Chondrocyte (in vitro differentiated cells): ENCODE results near the gene ADGRA1. TPM values are rescaled to one million over a fixed set of nuclear protein-coding genes. Genes with fewer than 3 reads are reported as not detected.

Source experiments
- DNase-seq: peaks from one replicate; pipeline ENCODE4 v3.0.0; 2021; ENCODE audit warnings: mixed read lengths, low spot score
- H3K27ac Mint-ChIP-seq: one replicate; pipeline ENCODE4 v1.8.0; 2021; ENCODE audit warnings: mild to moderate bottlenecking, moderate library complexity, mixed read lengths; ENCODE audit not compliant: unreplicated experiment
- H3K27me3 Mint-ChIP-seq: 2 replicates; pipeline ENCODE4 v1.8.0; 2021; ENCODE audit warnings: low read depth, mixed read lengths
- H3K36me3 Mint-ChIP-seq: 2 replicates; pipeline ENCODE4 v1.8.0; 2021; ENCODE audit warnings: low read depth, mixed read lengths
- H3K4me1 Mint-ChIP-seq: 2 replicates; pipeline ENCODE4 v1.8.0; 2021; ENCODE audit warnings: low read depth, mild to moderate bottlenecking, mixed read lengths
- H3K4me3 Mint-ChIP-seq: one replicate; pipeline ENCODE4 v1.8.0; 2021; ENCODE audit warnings: mild to moderate bottlenecking, moderate library complexity, mixed read lengths; ENCODE audit not compliant: unreplicated experiment
- H3K9me3 Mint-ChIP-seq: 2 replicates; pipeline ENCODE4 v1.8.0; 2021; ENCODE audit warnings: low read depth, mixed read lengths
- total RNA-seq: library from RNA; stranded (reverse); gene quantifications from 3 replicates; pipeline ENCODE4 v1.2.1, GENCODE V29; 2021
- TF ChIP-seq, protein P1 (sequence below): fragments of 200-600 bp; sonication (generic); IDR thresholded peaks from 2 replicates; pipeline ENCODE4 v1.5.0; 2021; ENCODE audit warnings: antibody characterized with exemption, mild to moderate bottlenecking, moderate library complexity

Gene ADGRA1
- total RNA-seq, 1 donor from 2014 or later, result not detected

DNA sequence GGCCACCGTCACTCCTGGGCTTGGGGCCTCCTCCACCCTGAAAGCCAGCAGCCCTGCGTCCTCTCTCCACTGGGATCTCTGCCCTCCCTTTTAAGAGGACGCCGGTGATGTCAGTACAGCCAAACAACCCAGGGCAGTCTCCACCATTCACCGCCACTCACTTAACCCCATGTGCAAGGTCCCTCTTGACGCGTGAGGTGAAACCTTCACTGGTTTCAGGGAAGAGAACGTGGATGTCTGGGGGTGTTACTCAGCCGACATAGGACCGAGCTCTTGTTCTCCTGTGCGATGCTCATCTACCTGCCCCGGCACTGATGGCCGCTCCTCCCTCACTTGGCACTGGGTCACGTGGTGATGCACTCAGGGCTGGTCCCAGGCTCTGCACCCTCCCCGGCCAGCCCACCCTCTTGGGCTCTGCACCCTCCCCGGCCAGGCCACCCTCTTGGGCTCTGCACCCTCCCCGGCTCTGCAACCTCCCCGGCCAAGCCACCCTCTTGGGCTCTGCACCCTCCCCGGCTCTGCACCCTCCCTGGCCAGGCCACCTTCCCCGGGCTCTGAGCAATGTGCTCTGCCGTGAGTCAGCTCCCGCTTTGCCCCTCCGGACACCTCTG, 36.1 kb downstream of the ADGRA1 start:
- DNase-seq, result peak; percentile 77
- TF ChIP-seq, protein P1, sequence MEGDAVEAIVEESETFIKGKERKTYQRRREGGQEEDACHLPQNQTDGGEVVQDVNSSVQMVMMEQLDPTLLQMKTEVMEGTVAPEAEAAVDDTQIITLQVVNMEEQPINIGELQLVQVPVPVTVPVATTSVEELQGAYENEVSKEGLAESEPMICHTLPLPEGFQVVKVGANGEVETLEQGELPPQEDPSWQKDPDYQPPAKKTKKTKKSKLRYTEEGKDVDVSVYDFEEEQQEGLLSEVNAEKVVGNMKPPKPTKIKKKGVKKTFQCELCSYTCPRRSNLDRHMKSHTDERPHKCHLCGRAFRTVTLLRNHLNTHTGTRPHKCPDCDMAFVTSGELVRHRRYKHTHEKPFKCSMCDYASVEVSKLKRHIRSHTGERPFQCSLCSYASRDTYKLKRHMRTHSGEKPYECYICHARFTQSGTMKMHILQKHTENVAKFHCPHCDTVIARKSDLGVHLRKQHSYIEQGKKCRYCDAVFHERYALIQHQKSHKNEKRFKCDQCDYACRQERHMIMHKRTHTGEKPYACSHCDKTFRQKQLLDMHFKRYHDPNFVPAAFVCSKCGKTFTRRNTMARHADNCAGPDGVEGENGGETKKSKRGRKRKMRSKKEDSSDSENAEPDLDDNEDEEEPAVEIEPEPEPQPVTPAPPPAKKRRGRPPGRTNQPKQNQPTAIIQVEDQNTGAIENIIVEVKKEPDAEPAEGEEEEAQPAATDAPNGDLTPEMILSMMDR, result no peak
- H3K27ac Mint-ChIP-seq, result no peak overlapping the region
- H3K9me3 Mint-ChIP-seq, result peaks cover 10% of the 10 kb centered on the region
- no peak overlapping the region for H3K4me3 Mint-ChIP-seq
- H3K36me3 Mint-ChIP-seq, result peaks cover under 1% of the 10 kb centered on the region
- peaks cover 17% of the 10 kb centered on the region for H3K27me3 Mint-ChIP-seq
- no peaks in the 10 kb centered on the region for H3K4me1 Mint-ChIP-seq

DNA sequence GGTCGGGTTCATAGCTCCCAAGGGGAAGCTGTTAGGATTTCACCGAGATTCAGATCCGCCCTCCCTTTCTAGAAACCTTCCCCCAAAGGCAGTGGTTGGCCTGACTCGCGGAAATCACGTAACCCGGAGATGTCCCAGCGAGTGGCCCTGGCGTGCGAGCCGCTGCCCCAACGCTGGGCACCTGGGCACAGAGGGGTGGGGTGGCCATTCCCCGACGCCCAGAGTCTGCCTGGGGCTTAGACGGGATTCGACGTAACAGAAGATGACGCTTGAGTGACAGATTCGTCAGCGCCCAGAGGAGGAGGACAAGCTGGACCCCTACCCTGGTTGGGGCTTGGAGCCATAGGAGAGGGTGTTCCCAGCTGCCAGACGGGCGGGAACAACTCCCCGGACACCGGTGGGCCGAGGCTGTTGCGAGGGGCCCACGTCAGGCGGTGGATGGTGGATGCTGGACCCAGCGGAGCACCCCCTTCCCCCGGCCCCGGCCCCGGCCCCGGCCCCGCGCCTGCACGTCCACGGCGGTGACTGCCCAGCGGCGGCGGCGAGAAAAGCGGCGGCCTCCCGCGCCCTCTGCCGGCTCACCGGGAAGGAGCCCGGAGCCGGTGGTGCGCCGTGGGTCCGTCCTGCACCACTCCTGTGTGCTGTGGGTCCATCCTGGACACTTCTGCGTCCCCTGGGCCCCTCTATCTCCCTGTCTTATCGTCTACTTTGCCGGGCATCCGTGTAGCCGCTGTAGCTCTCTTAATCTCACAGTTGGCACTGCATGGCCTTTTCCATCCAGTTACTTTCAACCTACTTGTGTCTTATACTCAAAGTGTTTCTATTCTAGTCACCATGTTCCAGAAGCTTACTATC, 36.9 kb downstream of the ADGRA1 start:
- peaks cover 17% of the 10 kb centered on the region for H3K27me3 Mint-ChIP-seq
- peak; percentile 76 for DNase-seq
- no peak overlapping the region for H3K27ac Mint-ChIP-seq

DNA sequence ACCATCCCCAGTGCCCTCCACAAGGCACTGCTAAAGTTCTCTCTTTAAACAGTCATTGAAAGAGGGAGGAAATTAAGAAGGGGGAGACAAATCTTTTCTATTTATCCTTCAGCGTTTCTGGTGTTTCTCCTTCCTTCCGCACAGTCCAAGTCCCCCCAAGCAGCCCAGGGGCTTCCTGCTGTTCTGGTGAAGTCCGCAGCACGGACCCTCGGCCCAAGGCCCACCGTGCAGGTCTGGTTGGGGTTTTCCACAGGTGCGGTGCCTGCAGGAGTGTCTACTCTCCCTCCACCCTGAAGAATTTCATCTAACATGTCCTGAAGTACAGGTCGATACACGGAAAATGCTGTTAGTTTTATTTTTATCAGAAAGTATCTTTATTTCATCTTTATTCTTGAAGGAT, 38.2 kb downstream of the ADGRA1 start:
- H3K4me1 Mint-ChIP-seq, result no peaks in the 10 kb centered on the region
- no peak overlapping the region for H3K4me3 Mint-ChIP-seq
- TF ChIP-seq, protein P1, result no peak
- no peaks in the 10 kb centered on the region for H3K36me3 Mint-ChIP-seq
- peak; percentile 65 for DNase-seq
- H3K27ac Mint-ChIP-seq, result no peak overlapping the region
- H3K27me3 Mint-ChIP-seq, result peaks cover 15% of the 10 kb centered on the region
- no peaks in the 10 kb centered on the region for H3K9me3 Mint-ChIP-seq

More for the DNA sequence above, 36.9 kb downstream of the ADGRA1 start:
- no peak overlapping the region for H3K4me3 Mint-ChIP-seq
- no peaks in the 10 kb centered on the region for H3K4me1 Mint-ChIP-seq
- TF ChIP-seq, protein P1, result peak; percentile 87
- H3K9me3 Mint-ChIP-seq, result peaks cover 4% of the 10 kb centered on the region
- no peaks in the 10 kb centered on the region for H3K36me3 Mint-ChIP-seq

DNA sequence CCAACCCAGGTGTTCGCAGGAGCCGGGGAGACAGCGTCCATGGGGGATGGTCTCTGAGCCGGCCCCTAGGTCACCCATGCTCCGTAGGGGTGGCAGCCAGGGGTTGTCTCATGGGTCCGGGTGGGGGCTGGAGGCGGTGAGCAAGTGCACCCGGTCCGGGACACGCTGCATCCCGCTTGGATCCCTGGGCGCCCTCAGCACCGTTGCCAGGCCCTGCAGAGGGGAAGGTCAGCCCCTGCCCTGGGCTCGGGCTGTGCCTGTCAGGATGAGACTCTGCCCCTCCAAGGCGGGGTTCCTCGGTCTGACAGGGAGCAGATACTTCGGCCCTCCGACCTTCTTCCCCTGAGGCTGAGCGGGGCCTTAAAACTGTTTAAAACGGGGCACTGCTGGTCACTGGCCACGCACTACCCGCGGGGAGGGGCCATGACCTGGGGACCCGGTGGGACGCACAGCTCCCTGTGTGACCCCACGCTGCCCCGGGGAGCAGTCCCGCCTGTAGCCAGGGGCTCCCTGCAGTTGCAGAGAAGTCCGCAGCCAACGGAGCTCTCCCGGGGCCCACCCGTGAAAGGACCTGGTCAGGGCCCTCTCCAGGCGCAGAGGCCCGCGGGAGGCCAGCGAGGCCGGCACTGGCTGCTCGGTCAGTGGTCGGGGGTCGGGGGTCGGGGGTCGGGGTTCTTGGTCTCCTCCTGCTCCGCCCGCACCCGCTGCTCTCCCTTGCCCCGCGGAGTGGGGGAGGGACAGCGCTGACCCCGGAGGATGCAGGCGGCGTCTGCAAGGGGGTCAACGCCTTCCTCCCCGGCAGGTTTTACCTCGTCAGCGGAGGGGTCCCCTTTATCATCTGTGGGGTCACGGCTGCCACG, 38.9 kb downstream of the ADGRA1 start:
- peak; percentile 88 for DNase-seq
- H3K4me1 Mint-ChIP-seq, result no peaks in the 10 kb centered on the region
- no peaks in the 10 kb centered on the region for H3K9me3 Mint-ChIP-seq
- H3K27me3 Mint-ChIP-seq, result peaks cover 18% of the 10 kb centered on the region
- no peak overlapping the region for H3K4me3 Mint-ChIP-seq
- H3K27ac Mint-ChIP-seq, result no peak overlapping the region
- TF ChIP-seq, protein P1, result no peak
- H3K36me3 Mint-ChIP-seq, result no peaks in the 10 kb centered on the region
